GM18517 (cell line): ENCODE data around the gene PAPPA2.
"Not testable (repeated sequence)": the region's sequence is repeated elsewhere in the genome, so short reads cannot be mapped to it uniquely, and the experiment has no call there.

Source experiments
- ATAC-seq: cut with Tn5 transposase; IDR thresholded peaks from one replicate; pipeline ENCODE4 v1.9.1; 2021; ENCODE audit warnings: mild to moderate bottlenecking, moderate library complexity; ENCODE audit not compliant: unreplicated experiment

The PAPPA2 gene

DNA sequence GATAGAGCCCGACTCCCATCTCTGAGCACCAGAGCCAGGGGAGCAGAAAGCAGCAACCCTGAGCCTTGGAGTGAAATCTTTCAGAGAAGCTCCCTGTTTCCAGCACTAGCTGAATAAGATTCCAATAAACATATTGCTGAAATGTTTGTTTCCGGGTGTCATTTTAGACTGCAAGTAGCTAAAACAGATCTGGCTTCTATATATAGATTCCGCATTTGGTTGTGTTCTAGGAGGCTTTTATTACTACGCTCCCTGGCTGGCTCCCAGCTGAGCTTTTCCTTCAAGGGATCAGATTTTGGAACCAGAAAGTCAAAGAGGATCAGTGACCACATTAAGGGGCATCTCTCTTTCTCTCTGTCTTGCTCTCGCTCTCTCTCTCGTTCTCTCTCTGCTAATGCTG is 88.2 kb downstream of the PAPPA2 start:
- ATAC-seq, result no peak

DNA sequence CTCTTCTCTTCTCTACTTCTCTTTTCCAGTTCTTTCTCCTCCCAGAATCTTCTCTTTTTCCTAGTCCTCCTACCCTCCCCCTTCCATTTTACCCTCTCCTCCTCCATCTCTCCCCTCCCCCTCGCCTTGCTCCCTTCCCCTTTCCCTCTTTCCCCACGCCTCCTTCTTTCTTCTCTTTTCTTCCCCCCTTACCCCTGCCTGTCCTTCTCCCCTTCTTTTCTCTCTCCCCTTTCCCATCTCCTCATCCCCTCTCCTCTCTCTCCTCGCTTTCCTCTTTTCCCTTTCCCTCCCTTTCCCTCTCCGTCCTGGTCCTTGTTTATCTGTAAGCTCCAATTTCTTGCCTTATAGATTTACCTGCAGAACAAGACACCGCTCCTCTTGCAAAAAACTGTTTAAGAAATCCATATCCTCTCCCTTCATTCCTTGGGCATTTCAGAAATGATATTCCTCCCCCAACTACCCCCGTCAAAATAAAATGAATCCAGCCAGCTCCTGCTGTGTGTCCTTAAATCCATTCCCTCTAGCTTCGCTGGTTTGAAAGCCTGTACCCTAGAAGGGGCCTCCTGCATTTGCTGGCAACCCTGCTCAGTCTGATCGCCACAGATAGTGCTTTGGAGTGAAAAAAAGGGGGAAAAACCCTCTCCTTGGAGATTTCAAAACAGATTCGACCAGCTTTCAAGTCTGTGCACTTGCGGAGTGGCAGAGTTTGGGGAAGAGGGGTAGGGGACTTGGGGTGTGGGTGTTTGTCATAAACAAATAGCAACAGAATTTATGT is 89.4 kb downstream of the PAPPA2 start:
- ATAC-seq, result no peak

DNA sequence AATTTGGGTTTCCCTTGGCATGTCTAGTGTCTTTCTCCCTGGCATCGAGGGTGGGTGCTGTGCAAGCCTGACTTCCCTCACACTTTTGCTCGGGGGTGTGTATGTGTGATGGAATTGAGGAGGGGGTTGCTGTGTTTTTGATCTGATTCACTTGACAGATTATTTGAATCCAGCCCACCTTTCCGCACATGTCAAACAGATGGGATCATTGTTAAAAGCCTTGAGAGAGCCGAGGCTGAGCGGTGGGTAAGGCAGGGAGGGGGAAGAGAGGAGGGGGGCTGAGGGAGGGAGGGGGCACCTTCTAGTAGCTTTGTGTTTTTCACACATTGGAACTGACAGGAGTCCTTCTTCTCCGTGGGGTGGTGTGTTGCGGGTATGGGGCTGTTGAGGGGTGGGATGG is 90.0 kb downstream of the PAPPA2 start:
- ATAC-seq, result no peak

DNA sequence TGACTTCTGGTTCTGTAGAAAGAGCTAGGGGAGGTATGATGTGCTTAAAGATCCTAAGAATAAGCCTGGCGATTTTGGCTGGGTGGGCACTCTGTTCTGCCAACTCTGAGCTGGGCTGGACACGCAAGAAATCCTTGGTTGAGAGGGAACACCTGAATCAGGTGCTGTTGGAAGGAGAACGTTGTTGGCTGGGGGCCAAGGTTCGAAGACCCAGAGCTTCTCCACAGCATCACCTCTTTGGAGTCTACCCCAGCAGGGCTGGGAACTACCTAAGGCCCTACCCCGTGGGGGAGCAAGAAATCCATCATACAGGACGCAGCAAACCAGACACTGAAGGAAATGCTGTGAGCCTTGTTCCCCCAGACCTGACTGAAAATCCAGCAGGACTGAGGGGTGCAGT is 93.3 kb downstream of the PAPPA2 start:
- ATAC-seq, result no peak

DNA sequence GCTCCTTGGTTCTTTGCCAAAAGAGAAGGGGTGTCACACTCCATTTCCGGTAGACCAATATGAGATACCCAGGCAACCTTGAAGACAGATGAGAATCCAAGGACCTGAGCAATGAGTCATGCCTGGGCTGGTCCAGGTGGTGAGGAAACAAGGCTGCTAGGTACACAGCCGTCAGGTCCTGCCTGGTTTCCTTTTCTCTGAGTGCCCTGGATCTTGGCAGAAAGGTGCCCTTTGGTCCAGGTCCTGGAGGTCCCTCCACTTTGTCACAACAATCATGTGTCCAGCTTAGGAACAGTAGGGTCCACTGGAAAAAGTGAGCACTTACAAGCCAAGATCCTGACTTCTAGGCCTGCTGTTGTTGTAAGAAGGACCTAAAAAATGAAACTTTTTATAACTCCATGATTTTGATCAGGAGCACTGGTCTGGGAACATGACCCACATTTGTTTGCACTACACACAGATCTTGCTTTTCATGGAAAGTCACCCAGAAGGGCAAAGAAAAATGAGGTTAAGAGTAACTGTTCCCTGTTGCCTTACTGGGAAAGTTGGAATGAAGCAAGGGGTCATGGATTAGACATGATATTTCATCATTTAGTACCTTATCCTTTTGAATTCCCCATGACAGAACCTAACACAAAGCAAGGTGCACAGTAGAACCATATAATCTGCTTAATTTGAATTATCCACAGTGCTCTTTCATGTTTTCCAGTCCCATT is 94.7 kb downstream of the PAPPA2 start:
- ATAC-seq, result no peak

DNA sequence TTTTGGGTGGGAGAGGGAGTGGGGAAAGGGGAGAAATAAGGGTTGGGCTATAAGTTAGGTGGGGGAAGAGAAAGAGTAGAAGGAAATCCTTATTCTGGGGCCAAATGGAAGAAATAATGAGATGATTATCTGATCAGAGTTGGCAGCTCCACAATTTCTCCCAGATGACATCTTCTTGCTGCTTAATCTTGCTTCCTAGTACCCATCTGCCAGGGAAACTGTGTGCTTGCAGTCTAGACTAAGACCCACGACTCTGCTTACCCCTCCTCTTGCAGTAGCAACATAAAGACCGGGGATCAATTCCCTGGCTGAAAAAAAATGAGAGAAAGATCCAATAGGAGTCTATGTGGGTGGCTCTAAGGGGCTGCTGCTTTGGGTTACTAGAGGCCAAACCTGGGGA is 95.6 kb downstream of the PAPPA2 start:
- no peak for ATAC-seq

DNA sequence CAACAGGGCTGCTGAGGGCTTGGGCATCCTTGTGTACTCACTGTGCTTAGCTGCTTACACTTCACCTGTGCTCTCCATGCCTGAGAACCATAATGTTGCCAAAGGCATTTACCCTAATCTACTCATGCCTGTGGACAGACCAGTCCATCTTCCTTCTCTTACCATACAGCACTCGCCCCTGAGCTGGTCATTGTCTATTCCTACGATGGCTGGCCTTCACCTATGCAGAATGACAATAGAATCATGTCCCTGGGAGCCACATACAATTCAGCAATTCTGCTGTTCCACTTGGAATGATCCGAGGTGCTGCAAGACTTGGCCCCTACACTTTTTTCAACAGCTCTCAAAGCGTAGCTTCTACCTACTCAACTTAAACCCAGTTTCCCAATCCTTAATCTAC is 96.5 kb downstream of the PAPPA2 start:
- no peak for ATAC-seq

DNA sequence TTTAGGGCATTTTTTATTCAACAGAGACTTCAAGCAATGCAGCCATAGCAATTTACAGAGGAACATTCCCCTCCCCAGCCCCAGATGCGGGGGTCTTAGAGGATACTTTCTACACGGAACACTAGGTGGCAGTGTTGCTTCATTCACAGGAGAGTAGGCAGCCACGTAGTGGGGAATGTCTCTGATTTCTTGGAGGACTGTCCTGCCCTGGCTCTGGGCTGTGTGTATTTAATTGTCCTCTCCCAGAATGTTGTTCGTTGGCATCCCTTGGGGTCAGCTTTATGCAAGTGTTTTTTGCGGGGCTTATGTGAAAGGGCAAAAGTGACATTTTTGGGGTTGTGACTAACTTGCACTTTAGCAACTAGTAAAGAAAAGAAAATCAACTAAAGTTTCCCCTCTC is 96.9 kb downstream of the PAPPA2 start:
- ATAC-seq, result peak; percentile 66

DNA sequence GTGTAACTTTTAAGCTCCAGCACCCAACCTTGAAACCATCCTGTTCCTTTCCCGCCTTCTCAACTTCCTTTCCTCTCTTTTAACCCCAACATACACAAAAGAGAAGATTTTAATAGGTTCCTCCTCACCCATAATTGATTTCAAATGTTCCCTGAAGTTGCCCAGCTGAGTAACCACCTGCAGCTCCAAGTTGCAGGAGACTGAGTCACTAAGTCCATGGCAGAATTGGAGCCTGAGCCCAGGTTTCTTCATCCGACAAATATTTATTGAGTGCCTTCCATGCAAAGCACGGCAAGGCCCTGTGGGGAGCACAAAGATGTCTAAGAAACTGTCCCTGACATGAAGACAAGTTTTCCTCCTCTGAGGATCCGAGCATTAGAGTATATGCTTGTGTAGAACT is 97.7 kb downstream of the PAPPA2 start:
- ATAC-seq, result no peak

DNA sequence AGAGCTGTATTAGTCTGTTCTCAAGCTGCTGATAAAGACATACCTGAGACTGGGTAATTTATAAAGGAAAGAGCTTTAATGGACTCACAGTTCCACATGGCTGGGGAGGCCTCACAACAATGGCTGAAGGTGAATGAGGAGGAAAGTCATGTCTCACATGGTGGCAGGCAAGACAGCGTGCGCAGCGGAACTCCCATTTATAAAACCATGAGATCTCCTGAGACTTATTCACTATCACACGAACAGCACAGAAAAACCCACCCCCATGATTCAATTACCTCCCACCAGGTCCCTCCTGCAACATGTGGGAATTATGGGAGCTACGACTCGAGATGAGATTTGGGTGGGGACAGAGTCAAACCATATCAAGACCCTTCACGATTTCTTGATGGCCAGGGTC is 98.8 kb downstream of the PAPPA2 start:
- ATAC-seq, result not testable (repeated sequence)

DNA sequence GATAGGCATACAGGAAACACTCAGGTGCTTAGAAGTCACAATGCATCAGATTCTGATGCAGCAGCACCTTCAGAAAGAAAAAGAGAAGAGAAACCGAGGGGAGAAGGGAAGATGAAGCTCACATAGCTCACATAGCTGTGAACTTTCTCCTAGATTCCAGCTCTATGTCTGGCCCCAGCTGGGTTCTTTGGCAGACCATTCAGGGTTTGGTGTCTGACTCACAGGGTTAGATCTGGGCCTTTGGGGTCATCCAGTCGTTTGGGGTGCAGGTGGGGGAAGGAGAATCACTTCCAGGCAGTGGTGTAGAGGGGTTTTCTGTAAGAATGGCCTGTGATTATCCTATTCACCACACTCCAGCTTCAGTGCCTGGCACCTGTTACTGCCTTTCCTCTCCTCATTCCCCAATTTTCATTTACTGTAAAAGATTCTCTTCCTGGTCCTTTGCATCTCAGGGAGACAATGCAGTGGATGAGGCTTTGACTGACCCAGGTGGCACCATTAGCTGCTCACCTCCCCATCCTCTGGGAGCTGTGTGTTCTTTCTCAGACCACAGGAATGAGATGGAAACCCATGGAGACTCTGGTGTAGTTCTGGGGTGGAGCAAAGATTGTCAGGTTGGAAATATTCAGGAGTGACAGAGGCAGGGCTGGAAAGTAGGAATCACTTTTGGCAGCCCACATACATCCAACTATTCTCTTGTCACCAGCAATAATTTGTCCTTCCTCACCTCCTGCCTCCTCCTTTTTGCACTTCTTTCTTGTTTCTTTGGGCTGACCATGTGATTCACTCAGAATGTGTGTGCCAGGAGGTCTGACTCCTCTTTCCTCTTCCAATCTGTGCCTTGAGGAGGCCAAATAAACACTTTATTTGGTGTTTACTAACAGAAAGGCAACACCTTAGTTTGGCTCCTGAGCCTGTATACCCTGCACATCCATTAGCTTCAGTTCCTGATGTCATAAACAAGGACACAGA is 103.3 kb downstream of the PAPPA2 start:
- no peak for ATAC-seq

DNA sequence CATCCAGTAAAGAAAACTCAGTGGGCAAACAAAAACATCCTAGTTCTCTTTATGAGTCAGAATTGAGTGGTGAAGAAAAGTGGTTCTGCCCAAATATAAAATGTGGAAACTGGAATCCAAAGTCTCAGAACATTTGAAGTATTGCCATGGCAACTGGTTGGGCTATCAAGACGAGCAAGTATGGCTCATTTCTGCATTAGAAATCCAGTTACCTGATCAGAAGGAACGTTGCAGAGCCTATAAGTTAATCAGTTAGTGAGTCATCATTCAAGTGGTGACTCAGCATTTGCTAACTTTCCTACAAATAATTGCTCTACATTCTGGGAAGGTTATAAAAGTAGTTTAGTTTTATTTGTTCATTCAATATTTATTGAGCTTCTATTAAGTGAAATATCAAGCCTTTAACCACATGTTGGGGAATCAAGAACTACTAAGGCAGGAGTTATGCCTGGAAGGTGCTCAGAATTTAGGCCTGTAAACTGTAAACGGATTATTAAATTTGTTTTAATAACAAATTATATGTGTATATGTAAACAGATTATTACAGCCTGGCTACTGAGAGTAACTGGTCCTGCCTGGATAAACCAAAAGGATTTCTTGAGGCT is 104.3 kb downstream of the PAPPA2 start:
- no peak for ATAC-seq

DNA sequence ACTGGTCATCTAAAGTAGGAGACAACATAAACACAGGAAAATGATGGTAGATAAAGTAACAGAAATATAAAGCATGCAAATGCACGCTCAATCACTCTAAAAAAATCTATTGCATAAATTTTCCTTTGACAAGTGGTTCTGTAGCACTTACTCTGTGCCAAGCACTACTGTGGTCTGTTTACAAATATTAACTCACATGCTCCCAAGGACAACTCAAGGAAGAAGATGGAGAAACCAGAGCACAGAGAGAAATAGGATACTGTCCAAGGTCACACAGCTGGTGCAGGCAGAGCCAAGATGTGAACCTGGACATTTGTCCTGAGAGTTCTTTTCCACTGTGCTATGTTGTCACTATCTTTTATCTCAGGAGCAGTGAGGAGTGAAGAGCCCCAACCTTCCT is 105.2 kb downstream of the PAPPA2 start:
- ATAC-seq, result no peak

DNA sequence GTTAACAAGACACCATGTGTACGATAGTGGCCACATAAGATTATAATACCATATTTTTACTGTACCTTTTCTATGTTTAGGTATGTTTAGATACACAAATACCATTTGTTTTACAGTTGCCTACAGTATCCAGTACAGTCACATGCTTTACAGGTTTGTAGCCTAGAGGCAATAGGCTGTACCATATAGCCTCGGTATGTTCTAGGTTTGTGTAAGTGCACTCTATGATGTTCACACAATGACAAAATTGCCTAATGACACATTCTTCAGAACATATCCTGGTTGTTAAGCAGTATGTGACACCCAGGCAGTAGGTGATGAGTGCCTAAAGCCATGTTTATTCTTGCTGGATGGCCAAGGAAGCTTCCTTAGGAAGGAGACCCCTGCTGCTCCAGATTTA is 111.8 kb downstream of the PAPPA2 start:
- ATAC-seq, result no peak

DNA sequence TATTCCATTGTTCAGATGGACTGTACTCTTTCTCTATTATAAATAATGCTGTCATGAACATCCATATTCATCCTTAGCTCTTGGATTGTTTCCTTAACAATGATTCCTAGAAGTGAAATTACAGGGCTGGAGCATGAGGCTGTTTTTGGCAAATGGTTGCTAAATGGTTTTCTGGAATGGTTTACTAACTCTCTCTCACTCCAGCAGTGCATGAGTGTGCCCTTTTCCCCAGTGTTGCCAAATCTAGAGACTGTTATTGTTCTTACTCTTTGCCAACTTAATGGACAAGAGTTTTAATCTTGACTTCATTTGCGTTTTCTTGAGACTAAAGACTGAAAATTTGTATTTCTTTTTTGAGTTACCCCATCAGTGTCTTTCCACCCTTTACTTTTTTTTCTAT is 113.0 kb downstream of the PAPPA2 start:
- no peak for ATAC-seq

DNA sequence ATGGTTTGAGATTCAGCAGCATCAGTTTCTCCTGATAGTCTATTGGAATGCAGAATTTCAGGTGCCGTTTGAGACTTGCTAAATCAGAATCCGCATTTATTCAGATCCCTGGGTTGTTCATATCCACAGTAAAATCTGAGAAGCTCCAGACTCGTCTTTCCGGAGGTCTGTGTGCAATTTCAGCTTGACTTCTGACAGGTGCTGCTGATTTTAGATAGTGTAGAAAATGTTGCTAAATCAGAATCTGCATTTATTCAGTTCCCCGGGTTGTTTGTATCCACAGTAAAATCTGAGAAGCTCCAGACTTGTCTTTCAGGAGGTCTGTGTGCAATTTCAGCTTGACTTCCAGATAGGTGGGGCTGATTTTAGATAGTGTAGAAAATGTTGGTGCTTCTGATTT is 113.7 kb downstream of the PAPPA2 start:
- no peak for ATAC-seq

DNA sequence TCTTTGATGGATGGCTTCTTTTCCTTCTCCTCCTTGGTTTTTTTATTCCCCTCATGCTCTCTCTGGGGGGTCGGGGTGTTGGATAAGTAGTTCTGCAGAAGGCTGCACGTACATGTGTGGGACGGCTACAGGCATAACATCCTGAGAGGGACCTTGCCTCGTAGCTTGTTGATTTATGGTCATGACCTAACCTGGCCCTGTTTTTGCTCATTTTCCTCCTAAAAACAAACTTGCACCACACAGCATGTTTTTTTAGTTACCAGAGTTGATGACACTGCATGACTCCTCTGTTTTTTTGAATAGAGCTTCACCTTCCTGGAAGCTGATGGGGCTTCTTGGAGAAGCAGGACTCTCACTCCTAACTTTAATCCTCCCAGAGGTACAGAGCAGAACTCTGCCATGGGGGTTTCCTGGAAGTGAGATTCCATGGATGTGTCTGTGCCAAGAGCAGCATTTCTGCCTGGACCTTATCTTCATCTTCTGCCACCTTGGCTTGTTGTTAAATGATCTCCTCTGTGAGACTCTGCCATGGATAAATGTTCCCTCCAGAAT is 114.7 kb downstream of the PAPPA2 start:
- ATAC-seq, result no peak

DNA sequence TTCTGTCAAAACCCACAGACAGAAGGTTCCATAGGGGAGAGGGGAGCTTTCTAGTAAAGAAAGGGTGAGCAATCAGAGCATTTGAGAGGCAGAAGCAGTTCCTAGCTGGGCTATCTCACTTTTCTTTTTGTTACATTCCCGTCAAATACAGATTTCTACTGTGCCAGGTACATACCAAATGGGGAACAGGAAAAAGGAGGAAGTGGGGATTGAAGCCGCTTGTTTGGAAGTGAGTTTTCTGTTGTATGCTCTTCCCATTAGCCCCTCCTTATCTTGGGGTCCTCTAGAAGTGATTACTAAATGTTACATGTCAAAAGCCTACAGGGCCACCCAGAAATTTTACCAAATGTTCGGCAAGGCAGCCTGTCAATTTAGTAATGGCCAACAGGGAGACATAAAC is 116.1 kb downstream of the PAPPA2 start:
- no peak for ATAC-seq

DNA sequence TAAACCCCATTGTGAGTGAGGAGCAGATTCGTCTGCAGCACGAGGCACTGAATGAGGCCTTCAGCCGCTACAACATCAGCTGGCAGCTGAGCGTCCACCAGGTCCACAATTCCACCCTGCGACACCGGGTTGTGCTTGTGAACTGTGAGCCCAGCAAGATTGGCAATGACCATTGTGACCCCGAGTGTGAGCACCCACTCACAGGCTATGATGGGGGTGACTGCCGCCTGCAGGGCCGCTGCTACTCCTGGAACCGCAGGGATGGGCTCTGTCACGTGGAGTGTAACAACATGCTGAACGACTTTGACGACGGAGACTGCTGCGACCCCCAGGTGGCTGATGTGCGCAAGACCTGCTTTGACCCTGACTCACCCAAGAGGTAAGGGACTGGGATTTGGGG is 132.2 kb downstream of the PAPPA2 start:
- ATAC-seq, result no peak

DNA sequence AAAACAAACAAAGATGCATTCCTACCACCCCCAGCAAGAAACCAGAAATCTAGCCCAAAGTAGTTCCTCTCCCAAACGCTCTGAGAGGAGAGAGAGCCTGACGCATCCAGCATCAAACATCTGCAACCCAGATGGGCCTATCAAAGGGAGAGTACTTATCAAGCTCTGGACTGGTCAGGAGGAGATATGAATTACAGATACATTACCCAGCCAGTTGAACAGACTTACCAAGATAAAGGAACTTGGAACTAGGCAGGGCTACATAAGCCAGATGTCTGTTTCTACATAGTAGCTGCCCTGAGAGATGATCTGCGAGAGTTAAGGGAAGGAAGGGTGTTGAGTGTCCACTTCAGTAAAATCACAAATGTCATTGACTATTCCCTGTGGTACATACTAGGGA is 138.4 kb downstream of the PAPPA2 start:
- no peak for ATAC-seq
